ENCODE measurements around the gene KIF5C.
A peak's percentile ranks its signal among the peaks of the same experiment; 100 is the strongest.

Gene KIF5C

DNA sequence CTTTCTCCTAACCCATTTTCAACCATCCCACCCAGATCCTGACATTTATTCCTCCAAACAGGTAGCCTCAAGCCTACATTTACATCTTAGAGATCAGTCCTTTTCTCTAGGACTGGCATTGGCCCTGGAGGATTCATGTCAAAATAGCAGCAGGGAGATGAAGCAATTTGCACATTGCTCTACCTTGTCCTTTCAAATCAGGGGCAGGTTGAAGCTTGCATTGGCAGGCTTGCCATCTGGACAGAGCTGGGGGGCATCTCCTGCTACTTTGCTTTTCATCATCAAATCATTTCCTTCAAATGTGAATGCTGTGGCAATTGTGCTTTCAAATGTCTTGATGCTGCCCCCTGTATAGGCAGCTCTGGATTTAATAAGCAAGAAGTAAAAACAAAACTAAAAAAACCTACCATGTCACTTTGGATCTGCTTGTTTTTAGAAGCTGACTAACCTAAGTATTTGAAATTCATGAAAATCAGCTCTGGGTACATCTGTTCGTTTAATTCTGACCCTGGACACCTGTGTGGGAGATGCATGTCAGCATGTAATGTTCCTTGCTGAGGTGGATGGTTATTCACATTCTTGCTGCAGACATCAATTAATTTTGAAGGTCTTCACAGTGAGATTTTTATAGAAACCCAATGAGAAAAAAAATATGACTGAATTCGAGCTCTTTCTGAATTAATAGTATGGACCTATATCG, 47.9 kb downstream of the KIF5C start:
- ChIA-PET POLR2A (no interaction called here), CTCF (interaction anchor here (1.1 to 1.5 kb wide), 3 partner anchors 16 to 60 kb away, joined by 3 to 4 read pairs (median 4); no protein-coding TSS in a partner anchor)
- DNase-seq (ENCODE audit: extremely low spot score), result no peak
- TF ChIP-seq, protein P1, sequence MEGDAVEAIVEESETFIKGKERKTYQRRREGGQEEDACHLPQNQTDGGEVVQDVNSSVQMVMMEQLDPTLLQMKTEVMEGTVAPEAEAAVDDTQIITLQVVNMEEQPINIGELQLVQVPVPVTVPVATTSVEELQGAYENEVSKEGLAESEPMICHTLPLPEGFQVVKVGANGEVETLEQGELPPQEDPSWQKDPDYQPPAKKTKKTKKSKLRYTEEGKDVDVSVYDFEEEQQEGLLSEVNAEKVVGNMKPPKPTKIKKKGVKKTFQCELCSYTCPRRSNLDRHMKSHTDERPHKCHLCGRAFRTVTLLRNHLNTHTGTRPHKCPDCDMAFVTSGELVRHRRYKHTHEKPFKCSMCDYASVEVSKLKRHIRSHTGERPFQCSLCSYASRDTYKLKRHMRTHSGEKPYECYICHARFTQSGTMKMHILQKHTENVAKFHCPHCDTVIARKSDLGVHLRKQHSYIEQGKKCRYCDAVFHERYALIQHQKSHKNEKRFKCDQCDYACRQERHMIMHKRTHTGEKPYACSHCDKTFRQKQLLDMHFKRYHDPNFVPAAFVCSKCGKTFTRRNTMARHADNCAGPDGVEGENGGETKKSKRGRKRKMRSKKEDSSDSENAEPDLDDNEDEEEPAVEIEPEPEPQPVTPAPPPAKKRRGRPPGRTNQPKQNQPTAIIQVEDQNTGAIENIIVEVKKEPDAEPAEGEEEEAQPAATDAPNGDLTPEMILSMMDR (IDR thresholded peaks at IDR 0.05; ENCODE audit: control extremely low read depth, extremely low read depth, low read depth, missing control alignments), result no peak

DNA sequence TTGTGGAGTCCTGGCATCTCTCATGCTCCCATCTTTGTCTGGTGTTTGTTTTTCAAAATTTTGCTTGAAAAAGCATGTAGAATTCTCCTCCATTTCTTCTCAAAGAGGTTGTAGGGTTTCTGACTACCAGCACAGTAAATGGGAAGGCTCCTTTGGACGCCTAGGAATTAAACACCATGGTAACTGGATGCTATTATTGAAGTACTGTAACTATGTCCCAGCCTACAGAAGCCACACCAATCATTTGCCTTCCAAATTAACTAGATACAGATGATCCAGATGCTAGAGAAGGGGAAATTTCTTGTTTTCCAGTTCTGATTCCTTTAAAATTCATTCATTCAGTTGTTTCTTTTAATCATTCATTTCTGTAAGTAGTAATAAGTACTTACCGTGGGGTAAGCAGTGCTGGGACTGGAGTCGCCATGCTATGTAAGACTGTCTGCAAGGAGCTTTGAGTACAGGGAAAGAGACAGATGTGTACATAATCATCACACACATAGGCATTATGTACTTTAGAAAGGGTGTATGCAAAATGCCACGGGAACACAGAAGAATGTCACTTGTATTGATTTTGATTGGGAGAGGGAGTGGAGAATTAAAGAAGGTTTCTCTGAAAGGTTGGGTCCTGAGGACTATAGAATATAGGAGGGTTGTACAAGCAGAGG, 49.6 kb downstream of the KIF5C start:
- CTCF ChIA-PET, result interaction anchor here (1.2 to 1.8 kb wide), 3 partner anchors 14 to 61 kb away, joined by 3 to 5 read pairs (median 4); no protein-coding TSS in a partner anchor
- TF ChIP-seq, protein P1 (IDR thresholded peaks at IDR 0.05; ENCODE audit: control extremely low read depth, extremely low read depth, low read depth, missing control alignments), result no peak
- DNase-seq (ENCODE audit: extremely low spot score), result no peak
- POLR2A ChIA-PET, result no interaction called here

DNA sequence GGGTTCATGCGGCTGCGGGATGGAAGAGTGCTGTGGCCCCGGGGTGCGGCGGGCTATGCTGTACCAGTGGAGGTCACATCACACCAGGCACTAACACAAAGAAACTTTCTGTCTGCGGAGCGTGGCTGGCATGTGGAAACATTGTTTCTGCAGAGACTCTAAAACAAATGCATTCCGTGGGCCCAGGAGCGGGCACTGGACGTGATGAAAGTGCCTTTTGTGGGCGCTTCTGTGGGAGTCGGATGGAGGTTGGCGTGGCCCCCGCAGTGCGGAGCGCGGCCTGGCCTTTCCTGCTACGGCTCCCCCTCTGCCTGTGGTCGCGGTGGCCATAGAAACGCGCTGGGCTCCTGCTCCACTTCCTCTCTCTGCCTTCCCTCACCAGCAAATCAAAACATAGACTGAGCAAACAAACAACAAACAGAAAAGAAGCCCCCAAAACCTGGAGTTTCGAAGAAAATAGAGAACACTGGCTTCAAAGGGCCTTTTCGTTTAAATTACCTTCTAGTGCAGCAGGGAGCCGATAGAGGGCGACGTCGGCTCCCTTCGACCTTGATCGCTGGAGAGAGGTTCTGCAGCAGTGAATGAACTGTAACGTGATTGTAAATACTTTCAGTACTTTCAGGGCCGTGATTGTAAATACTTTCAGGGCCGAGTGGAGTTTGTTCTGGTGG, 51.4 kb downstream of the KIF5C start:
- POLR2A ChIA-PET, result no interaction called here
- peak; percentile 75 for DNase-seq (ENCODE audit: extremely low spot score)
- TF ChIP-seq, protein P1 (IDR thresholded peaks at IDR 0.05; ENCODE audit: control extremely low read depth, extremely low read depth, low read depth, missing control alignments), result peak; percentile 78
- CTCF ChIA-PET, result interaction anchor here (0.9 to 1.9 kb wide), 12 partner anchors 8 to 112 kb away, joined by 3 to 9 read pairs (median 4); no protein-coding TSS in a partner anchor

DNA sequence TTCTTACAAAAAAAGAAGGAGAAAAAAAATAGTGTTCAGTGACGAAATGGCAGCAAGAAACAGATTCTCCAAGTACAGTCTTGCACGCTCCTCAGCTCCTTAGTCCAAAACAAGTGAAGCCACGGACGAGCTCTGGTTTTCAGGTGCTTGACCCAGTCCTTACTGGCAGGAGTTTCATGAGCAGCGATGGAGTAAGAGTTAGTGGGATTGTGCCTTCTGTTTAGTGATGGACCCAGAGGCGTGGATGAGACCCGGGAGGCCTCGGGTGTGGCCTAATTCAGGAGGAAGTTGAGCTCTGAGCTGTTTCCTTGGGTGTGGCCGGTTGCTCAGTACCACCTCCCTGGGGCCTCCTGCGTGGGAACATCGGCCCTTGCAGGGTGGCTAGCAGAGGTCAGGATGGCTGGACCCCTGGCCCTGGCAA, 52.0 kb downstream of the KIF5C start:
- TF ChIP-seq, protein P1 (IDR thresholded peaks at IDR 0.05; ENCODE audit: control extremely low read depth, extremely low read depth, low read depth, missing control alignments), result no peak
- ChIA-PET CTCF (interaction anchor here (0.7 to 1.9 kb wide), 13 partner anchors 9 to 283 kb away, joined by 3 to 9 read pairs (median 3); no protein-coding TSS in a partner anchor), POLR2A (no interaction called here)
- peak; percentile 37 for DNase-seq (ENCODE audit: extremely low spot score)

DNA sequence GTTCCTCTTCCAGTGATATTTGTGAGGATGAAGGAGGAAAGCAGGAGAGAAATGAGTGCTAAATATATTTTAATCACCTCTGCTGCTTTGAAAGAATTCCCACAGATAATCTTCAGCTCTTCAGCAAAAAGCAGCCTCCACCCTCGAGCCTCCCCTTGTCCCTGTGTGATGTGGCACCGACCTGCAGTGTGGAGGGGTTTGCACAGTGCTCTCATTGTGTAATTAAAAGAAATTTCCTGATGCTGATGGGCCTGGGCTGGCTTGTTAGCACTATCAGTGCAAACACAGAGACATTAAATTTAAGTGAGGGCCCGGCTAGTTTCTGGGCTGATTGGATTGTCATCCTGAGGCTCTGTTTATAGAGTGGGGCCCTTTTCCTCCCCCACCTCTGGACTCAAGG, 53.4 kb downstream of the KIF5C start:
- CTCF ChIA-PET, result interaction anchor here (1.8 to 1.9 kb wide), 2 partner anchors 8 to 10 kb away, joined by 8 to 9 read pairs; no protein-coding TSS in a partner anchor
- no peak for DNase-seq (ENCODE audit: extremely low spot score)
- TF ChIP-seq, protein P1 (IDR thresholded peaks at IDR 0.05; ENCODE audit: control extremely low read depth, extremely low read depth, low read depth, missing control alignments), result no peak
- POLR2A ChIA-PET, result no interaction called here

DNA sequence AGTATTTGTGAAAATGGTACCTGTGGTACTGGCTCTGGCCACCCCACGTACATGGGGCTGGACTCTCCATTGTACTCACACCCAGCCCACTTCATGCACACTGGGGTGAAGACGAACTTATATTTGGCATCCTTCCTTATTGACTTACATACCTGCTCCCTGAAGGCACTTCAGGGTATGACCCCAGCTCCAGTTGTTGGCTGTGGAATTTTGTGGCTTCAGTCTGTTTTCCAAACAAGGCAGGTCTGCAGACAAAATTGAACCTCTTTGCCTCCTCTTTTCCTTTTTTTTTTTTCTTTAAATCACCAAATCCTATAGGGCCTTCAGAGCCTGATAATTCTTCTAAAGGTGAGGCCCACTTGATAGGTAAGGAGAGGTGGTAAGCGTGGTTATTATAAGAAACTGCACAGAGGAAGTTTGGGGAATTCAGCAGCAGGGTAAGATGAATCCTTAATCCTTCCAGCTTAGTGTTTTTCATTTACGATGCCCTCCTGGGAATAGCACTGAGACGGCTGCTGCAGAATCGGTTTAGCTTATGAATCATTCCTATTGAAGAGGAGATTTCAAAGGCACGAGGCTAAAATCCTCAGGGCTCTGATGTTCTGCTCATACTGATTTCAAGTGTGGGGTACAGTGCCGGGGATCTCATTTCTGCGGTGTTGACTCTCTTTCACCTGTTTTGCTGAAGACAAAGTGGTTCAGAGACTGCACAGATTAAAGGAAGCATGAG, 55.2 kb downstream of the KIF5C start:
- TF ChIP-seq, protein P1 (IDR thresholded peaks at IDR 0.05; ENCODE audit: control extremely low read depth, extremely low read depth, low read depth, missing control alignments), result no peak
- POLR2A ChIA-PET, result no interaction called here
- CTCF ChIA-PET, result interaction anchor here (0.9 to 1.2 kb wide), 3 partner anchors 11 to 62 kb away, joined by 3 read pairs; no protein-coding TSS in a partner anchor
- no peak for DNase-seq (ENCODE audit: extremely low spot score)
